Stimulated activated CD4-positive, alpha-beta T cell treated with anti-CD3 and anti-CD28 coated beads, Interleukin-1b, Interleukin-23, amount 100 ng/mL, for 24 hours (primary cell): ENCODE results near the gene SLC17A1.

Experiments used
- DNase-seq, 4 experiments: peaks; one replicate each; pipeline ENCODE4 v3.0.0-alpha.2; 2020; ENCODE audit warnings: low read depth in 4 of 4, low spot score in 1 of 4

SLC17A1 gene

DNA sequence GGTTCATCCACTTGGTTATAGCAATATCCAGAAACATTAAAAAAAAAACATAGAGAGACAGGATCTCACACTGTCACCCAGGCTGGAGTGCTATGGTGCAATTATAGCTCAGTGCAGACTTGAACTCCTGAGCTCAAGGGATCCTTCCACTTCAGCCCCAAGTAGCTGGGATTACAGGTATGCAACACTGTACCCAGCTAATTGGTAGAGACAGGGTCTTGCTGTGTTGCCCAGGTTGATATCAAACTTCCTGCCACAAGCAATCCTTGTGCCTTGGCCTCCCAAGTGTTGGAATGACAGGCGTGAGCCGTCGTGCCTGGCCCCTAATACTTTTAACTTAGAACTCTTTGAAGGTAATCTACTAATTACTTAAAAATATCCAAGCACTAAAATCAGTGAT lies 818 bp upstream of the SLC17A1 start:
- no peak for DNase-seq

DNA sequence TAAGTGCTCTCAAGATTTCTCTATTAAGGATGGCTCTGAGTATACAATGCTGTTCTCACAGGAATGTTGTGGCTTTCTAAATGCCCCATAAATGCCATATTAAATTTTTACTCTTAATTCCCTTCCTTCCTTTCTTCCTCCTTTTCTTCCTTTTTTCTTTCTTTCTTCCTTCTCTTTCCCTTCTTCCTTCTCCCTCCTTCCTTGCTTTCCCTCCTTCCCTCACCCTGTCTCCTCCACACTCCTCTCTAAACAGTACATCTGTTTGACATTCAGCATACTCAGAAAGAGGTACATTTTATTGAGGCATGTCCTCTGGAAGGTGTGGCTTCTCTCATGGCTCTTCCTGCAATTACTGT lies 433 bp upstream of the SLC17A1 start:
- no peak for DNase-seq

DNA sequence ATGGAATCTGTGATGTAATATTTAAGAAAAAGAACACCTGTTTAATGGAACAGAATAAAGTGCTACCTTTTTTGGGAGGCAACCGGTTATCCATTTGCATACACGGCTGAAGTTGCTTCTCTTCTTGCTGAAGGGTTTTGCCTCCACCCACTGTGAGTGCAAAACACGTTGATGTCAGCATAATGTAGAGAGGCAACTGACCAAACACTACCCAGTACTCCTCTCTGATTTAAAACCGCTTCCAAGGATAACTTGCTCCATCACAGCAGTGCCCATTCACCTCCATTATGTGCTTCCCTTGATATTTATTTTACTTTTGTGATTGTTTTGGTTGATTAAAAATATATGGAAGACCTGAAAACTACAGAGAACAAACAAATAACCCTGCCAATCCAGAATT lies 1.4 kb downstream of the SLC17A1 start:
- no peak for DNase-seq

DNA sequence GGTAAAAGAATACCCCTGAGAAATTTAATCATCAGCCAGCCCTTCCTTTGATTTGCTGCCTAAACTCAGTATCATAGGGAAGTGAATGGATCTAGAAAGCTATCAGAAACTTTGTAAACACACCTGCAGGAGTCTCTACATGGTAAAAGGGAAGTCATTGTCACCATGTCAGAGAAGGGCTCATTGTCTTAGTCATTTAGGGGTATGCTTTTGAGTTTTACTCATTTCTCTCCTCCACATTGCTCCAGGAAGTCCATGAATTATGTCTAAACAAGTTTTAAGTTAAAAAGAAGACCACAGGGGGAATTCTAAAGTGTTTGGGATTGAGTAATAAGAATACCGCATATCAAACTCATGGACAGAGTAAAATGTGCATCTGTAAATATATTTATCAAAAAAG lies 2.5 kb downstream of the SLC17A1 start:
- DNase-seq, result no peak

DNA sequence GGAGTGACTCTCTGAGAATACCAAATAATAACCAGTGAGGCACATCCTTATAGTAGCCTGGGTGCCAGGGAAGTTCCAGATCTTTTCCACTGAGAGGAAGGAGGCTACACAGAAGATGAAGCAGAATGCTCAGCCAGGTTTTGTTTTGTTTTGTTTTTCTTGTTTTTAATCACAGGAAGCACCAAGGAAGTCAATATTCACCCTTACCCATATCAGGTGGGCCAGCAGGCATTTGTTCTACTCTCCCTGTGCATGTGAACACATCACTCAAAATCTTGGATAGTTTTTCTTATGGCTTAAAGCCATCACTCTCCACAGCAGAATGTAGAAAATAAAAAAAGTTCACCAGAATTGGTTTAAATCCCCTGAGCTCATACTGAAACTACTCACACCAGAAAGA lies 10.5 kb downstream of the SLC17A1 start:
- no peak for DNase-seq

DNA sequence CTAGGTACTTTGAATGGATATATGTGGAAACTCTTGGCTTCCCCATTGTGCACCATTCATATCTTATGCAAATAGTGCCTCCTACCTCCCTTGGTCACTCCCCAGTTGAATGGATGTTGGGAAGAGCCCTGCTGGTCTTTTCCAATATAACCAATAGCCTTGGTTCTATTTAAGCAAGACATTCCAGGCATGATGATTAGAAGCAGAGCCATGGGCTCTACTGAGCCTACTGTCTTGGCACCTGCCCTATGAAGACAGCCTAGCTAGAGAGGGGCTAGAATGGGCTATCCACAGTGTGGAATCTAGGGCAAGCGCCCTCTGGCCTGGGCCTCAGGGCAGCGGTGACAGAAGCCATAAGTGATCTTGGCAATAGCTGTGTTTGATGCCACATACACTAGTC lies 15.6 kb downstream of the SLC17A1 start:
- DNase-seq, result no peak

DNA sequence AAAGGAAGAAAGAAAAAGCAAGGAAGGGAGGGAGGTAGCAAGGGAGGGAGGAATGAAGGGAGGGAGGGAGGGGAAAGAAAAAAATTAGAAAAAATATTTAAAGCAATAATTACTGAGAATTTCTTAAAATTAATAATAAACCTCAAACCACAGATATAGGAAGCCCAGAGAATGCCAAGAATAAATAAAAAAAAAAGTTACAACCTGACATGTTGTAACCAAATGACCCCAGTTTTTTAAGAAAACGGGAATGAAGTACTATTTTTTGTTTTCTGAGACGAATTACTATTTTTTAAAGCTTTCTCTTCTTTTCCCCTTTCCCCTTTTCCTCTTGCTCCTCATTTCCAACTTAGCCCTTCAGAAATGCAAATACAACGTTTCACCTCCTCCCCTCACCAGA lies 16.7 kb downstream of the SLC17A1 start:
- no peak for DNase-seq

DNA sequence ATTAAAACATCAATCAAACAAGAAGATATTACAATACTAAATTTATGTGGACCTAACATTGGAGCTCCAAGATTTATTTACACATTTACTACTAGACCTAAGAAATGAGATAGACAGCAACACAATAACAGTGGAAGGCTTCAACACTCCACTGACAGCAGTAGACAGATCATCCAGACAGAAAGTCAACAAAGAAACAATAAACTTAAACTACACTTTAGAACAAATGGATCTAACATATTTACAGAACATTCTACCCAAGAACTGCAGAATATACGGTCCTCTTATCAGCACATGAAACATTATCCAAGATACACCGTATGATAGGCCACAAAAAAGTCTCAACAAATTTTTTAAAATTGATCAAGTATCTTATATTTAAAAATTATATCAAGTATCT lies 27.0 kb downstream of the SLC17A1 start:
- DNase-seq, result no peak

DNA sequence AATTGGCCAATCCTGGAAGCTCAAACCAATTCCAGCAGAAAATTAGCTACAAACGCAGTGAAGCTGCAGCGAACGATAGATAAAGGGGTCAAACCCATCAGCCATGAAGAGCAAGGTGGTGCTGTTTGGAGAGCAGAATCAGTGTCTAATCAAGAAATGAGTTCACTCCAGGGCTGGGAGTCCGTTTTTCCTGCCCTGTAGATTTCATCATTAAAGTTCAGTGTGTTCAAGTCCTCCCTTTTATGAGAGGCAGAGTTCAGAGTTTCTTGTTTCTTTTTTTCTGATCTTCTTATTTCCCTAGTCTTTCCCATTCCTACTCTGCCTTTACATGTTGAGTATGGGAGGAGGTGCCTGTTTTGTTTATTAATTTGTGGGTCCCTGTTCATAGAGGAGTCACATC lies 30.4 kb downstream of the SLC17A1 start:
- DNase-seq, result no peak

DNA sequence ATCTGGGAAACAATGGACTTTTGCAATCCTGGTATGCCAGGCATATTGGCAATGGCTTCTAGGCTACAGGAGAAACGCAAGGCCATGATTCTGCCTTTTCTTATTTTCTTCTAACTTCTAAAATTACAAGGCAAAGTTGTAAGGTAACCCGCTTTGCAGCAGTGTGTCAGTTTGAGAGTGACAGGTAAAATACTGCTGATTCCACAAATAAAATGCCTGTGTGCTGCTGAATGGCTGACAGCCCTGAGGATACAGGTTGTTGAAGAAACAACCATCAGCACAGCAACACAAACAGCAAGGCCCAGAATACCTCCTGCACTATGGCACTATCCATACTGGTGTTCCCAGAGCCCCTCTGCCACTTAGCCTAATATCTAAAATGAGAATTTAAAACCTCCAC lies 37.1 kb downstream of the SLC17A1 start:
- no peak for DNase-seq

DNA sequence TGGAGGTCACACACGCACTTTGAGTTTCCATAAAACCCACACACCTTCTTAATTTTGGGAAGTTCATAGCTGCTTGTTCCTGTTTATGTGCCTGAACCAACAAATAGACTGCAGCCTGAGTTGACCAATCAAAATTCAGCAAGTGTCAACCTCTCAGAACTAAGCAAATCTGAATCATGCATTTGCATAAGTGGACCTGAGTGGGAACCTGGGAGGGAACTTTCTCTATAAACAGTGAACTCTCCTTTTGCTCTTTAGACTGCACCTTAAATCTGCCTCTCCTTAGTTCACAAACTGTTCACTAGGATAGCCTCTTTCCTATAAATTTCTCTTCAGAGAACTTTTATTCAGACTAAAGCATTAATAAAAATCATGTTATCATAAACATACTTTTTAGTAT lies 37.9 kb downstream of the SLC17A1 start:
- DNase-seq, result no peak

DNA sequence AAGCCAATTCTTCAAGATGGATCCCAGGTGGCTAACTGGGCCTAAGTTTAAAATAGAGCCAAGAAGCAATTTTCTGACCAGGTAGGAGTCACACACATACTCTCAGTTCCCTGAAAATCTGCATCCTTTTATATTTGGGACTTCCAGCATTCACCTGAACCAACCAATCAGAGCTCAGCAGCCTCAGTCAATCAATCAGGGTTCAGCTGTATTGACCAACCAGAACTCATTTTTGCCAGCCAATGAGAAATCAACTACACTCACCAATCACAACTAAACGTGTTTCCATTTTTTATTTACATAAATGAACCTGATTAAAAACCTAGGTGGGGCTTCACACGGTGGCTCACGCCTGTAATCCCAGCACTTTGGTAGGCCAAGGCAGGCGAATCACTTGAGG lies 39.8 kb downstream of the SLC17A1 start:
- no peak for DNase-seq

DNA sequence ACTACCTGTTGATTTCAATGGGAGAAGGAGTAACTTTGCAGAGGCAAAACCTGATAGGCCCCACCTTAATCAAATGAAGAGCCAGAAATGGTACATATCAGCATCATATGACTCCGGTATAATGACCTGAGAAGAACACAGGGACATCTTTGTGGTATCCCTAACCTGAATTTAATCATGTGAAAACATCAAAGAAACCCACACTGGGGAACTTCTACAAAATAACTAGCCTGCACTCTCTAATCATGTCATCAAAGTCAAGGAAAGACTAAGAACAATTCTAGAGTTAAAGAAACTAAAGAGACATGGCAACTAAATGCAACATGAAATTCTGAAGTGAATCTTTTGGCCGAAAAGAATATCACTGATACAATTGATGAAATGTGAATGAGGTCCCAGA lies 42.4 kb downstream of the SLC17A1 start:
- no peak for DNase-seq

DNA sequence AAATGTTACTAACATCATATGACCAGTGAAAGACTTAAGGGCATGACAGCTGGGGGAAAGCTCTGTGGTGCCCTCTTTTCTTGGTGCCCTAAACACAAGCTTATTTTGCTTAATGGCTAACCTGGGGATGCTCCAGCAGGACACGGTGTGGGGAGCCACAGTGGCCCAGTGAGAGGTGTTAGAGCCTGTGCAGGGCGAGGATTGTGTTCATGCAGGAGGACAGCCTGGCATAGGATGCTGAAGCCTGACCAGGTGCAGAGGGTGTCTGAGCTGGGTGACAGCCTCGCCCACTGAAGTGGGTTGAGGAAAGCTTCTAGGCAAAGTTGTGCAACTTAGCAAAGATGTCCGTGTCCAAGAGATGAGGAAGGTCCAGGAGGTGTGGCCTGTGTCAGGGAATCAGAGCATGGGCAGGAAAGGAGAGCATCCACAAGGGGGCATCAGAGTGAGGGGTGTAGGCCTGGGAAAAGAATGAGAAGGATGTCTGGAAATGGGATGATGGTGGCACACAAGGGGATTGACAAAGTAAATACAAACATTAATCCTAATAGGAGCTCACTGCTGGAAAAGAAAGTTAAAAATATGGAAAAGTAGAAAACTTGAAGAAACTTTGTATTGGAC lies 43.4 kb downstream of the SLC17A1 start:
- peak; percentile 2 to 21 (median 14) for DNase-seq

DNA sequence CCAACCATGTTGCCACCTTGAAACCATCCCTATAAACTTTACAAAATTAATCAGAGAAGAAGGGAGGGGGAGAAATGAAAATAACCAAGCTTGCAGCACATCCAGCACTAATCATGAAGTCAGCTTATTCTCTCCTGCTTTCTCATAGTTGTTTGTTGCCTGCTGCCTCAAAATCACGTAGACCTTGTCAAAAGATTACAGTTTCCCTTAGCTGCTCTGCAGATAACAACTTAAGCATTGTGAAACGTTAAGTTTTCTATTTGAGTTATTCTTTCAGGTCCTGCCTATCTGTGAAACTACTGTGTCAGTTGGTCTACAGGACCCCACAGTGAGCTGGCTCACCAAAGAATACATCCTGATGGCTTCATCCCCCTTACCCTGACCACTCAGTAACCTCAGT lies 44.4 kb downstream of the SLC17A1 start:
- DNase-seq, result no peak

DNA sequence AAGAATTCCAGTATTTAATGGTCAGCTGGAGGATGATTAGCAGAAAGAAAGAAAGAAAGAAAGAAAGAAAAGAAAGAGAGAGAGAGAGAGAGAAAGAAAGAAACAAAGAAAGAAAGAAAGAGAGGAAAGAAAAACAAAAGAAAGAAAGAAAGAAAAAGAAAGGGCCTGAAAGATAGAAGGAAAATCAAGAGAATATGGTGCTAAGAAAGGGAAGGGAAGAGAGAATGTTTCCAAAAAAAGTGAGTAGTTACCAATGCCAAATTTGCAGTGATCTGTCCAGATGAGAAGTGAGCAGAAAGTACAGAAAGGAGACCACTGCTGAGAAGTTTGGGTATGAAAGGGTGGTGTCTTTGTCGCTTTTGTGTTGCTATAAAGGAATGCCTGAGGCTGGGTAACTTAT lies 50.7 kb downstream of the SLC17A1 start:
- DNase-seq, result no peak

DNA sequence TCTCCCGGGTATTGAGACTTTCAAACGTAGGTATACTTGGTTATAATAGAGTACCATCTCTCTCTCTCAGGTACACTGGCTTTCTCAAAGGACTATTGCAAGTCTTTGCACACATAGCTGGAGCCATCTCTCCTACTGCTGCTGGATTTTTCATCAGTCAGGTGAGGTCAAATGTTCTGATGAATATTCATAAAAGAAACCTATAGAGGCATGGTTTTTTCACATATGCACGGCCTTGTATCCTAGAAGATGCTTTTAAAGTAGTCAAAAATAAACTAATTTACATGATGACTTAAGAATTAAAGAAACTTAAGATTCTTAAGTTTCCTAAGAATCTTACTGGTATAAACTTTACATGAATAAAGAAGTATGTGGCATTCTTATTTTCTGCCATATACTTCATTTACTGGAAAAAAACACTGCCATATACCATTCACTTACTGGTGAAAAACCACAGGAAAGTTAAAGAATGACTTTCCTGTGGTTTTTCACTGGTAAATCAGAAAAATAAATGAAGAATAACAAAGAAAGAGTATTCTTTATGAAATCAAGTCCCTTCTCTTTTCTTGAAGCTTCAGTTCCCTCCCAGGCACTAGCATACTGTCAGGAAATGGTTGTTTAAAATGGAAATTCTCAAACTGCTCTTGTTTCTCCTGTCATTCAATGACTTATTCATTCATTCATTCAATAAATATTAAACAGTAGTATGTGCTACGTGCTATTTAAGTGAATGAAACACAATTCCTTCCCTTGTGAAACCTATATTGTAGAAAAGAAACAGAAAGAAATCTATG lies 53.8 kb downstream of the SLC17A1 start:
- DNase-seq, result no peak

DNA sequence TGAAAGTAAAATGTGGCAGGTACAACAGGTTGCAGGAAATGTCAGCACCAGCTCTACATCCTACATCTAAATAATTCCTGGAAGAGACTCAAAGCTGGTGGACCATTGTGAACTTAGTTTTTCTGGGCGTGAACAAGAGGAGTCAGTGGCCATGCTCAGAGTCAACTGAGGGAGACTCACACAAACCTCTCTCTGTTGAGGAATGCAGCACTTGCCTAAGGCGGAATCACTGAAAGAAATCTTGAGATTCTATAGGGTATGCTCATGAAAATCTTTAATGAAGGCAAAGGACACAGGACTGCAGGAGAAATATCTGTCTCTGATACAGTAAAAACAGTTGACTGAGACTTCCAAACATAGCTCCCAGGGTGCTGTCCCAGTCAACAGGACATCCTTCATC lies 54.8 kb downstream of the SLC17A1 start:
- no peak for DNase-seq

DNA sequence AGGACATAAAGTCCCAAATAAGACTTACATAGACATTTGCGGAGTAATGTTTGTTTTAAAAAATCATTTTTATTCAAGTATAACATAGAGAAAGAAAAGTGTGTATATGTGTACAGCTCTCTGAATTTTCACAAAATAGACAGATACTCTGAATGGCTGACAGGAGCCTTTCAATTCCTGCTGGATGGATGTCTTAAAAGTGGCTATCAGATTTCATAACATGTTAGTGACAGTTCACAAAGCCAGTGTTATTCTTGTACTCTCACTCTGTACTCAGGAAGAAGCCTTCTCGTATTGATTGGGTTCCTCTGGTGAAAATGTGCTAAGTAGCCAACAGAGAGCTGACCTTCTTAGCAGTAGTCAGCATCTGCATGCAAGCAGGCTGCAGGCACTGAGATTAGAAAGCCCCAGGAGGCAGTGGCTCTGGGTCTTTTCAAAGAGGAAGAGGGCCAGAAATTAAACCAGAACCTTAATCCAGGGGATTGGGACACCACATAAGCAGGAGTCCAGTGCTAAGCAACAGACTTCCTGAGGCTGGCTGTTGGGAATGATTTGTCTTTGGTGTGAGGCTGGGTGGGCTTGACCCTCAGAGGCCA lies 57.6 kb downstream of the SLC17A1 start:
- DNase-seq, result no peak

DNA sequence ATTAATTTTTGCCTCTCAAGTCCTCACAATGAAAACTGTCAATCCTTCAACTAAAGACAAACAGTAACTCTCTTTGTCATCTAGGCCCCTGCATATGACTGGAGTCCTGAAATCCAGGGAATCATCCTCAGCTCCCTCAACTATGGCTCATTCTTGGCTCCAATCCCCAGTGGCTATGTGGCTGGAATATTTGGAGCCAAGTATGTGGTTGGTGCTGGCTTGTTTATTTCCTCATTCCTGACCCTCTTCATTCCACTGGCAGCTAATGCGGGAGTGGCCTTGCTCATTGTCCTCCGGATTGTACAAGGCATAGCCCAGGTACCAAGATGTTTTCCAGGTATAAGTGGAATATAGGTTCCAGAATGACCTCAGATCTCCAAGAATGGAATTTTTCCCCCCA lies 61.9 kb downstream of the SLC17A1 start:
- DNase-seq, result no peak

DNA sequence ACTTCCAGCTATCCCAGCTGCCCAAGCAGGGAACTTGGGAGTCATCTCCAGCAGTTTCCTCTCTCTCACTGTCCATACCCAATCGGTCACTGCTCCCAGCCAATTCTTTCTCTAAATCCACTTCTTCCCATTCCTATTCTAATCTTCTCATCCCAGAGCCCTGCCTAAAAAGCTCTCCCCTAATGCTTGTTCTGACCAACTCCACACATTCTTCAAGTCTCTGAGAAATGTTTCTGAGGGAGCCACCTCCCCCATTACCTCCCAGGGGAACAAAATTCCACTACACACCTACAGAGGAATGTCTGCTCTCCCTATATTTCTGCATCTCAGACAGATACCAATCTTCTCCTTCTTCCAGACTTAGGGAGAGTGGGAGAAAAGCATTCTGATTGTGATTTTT lies 63.3 kb downstream of the SLC17A1 start:
- no peak for DNase-seq

DNA sequence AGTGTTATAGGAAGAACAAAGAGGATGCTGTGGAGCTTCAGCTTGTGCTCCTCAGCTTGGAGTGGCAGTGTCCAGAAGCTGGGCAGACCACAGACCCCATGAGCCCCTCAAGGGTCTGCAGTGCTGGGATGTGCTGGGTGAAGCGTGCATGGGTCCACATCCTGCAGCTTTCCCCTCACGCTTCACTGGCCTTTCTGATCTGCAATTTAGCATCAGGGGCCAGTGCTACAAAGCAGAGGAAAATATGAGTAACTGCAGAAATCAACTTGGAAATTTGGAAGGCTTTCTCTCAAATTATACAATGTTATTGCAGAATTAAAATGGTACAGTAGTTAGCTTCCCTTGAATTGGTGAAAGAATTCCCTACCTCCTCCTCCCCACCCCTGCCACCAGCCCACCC lies 67.2 kb downstream of the SLC17A1 start:
- no peak for DNase-seq
